Activated CD4-positive, CD25-positive, alpha-beta regulatory T cell treated with anti-CD3 and anti-CD28 coated beads, Interleukin-2, amount 50 U/mL, for 72 hours (primary cell): Measurements from ENCODE around the gene TAF15.

Experiments
- DNase-seq: peaks from one replicate; pipeline ENCODE4 v3.0.0; 2021

Gene TAF15

GRCh38 chr17:35821308-35821707, 12.0 kb downstream of the TAF15 start:
- DNase-seq = no peak

- no peak for DNase-seq
Measured at GRCh38 chr17:35825206-35825605, 15.9 kb downstream of the TAF15 start.

GRCh38 chr17:35841101-35841500, 31.8 kb downstream of the TAF15 start:
- DNase-seq = no peak

GRCh38 chr17:35841505-35841904, 32.2 kb downstream of the TAF15 start:
- DNase-seq = no peak

GRCh38 chr17:35842239-35842638, 33.0 kb downstream of the TAF15 start:
- DNase-seq = no peak

- DNase-seq = no peak
Measured at GRCh38 chr17:35843698-35844097, 34.4 kb downstream of the TAF15 start.

GRCh38 chr17:35844547-35844946, 35.3 kb downstream of the TAF15 start:
- no peak for DNase-seq

GRCh38 chr17:35846055-35846809, 36.9 kb downstream of the TAF15 start:
- DNase-seq = no peak

GRCh38 chr17:35847006-35847405, 37.7 kb downstream of the TAF15 start:
- no peak for DNase-seq

- DNase-seq = no peak
Measured at GRCh38 chr17:35847633-35848373, 38.5 kb downstream of the TAF15 start.

- DNase-seq = no peak
Measured at GRCh38 chr17:35849469-35850348, 40.4 kb downstream of the TAF15 start.

- DNase-seq = no peak
Measured at GRCh38 chr17:35855965-35856364, 46.7 kb downstream of the TAF15 start.

GRCh38 chr17:35856603-35857002, 47.3 kb downstream of the TAF15 start:
- DNase-seq = no peak

GRCh38 chr17:35864853-35865252, 55.6 kb downstream of the TAF15 start:
- DNase-seq = no peak

GRCh38 chr17:35865412-35866340, 56.4 kb downstream of the TAF15 start:
- no peak for DNase-seq

GRCh38 chr17:35866341-35866950, 57.2 kb downstream of the TAF15 start:
- DNase-seq = no peak

- no peak for DNase-seq
Measured at GRCh38 chr17:35867574-35867973, 58.3 kb downstream of the TAF15 start.

- no peak for DNase-seq
Measured at GRCh38 chr17:35868737-35869136, 59.5 kb downstream of the TAF15 start, which contains the start of gene HEATR9. HEATR9 (minus strand) TSS chr17:35868891; CDS start chr17:35868742, 149 bp downstream.

- DNase-seq = no peak
Measured at GRCh38 chr17:35870906-35871819, 61.9 kb downstream of the TAF15 start.

- DNase-seq = no peak
Measured at GRCh38 chr17:35872196-35872980, 63.1 kb downstream of the TAF15 start.
